ENCODE data around the gene FBXL5. TPM values are rescaled to one million over a fixed set of nuclear protein-coding genes. Genes with fewer than 3 reads are reported as not detected.

The FBXL5 gene
- total RNA-seq, 8 experiments from 2014 or later = 44.5 to 74.9 (median 57.9) TPM

GRCh38 chr4:15688051-15688450, 32.9 kb upstream of the FBXL5 start:
- Histone ChIP-seq H3K4me1 (replicated peaks in 1 of 2) (peaks cover 4 to 17% of the 10 kb centered on the region in 2 donors), H3K27ac (no peak overlapping the region), H3K4me3 (no peak overlapping the region)
- ATAC-seq (replicated peaks in 6 of 8) = no peak
- WGBS, 10 experiments = 27 to 100% (median 87%) methylated on average over 1 to 5 of the region's 5 CpGs; no CpG with 5 or more reads in 2 of the 10 experiments
- in situ Hi-C loops (cut with MboI; ENCODE audit: low pct_unique_long_range_greater_than_20kb in 2 of 9, low sequenced_read_pairs in 9 of 9, unreplicated experiment in 9 of 9) = no loop called here

- ATAC-seq (replicated peaks in 6 of 8) = no peak
- in situ Hi-C loops (cut with MboI; ENCODE audit: low pct_unique_long_range_greater_than_20kb in 2 of 9, low sequenced_read_pairs in 9 of 9, unreplicated experiment in 9 of 9) = no loop called here
- Histone ChIP-seq H3K4me1 (replicated peaks in 1 of 2) (peaks cover 4 to 17% of the 10 kb centered on the region in 2 donors), H3K4me3 (peak overlapping the region in 1 of 5 donors; percentile 3), H3K27ac (no peak overlapping the region)
- WGBS, 10 experiments = 0 to 83% (median 33%) methylated on average over 1 of the region's 1 CpG; no CpG with 5 or more reads in 4 of the 10 experiments
Measured at GRCh38 chr4:15684498-15684897, 29.3 kb upstream of the FBXL5 start.

- peak overlapping the region; percentile 53 to 76 (median 56) for H3K4me3 ChIP-seq
- peak overlapping the region; percentile 80 to 89 for H3K27ac ChIP-seq
- peaks cover 4 to 17% of the 10 kb centered on the region in 2 donors for H3K4me1 ChIP-seq (replicated peaks in 1 of 2)
- no peak for ATAC-seq (replicated peaks in 6 of 8)
- in situ Hi-C loops (cut with MboI; ENCODE audit: low pct_unique_long_range_greater_than_20kb in 2 of 9, low sequenced_read_pairs in 9 of 9, unreplicated experiment in 9 of 9) = no loop called here
- WGBS, 10 experiments = 46 to 92% (median 77%) methylated on average over 1 to 2 of the region's 2 CpGs; no CpG with 5 or more reads in 1 of the 10 experiments
Measured at GRCh38 chr4:15683143-15683495, 28.0 kb upstream of the FBXL5 start.

- ATAC-seq (replicated peaks in 6 of 8) = no peak
- in situ Hi-C loops (cut with MboI; ENCODE audit: low pct_unique_long_range_greater_than_20kb in 2 of 9, low sequenced_read_pairs in 9 of 9, unreplicated experiment in 9 of 9) = no loop called here
- H3K4me3 ChIP-seq = peak overlapping the region; percentile 53 to 76 (median 56)
- 16 to 70% (median 32%) methylated on average over 3 to 6 of the region's 6 CpGs for WGBS, 10 experiments
- H3K27ac ChIP-seq = peak overlapping the region; percentile 80 to 89
- peaks cover 4 to 17% of the 10 kb centered on the region in 2 donors for H3K4me1 ChIP-seq (replicated peaks in 1 of 2)
Measured at GRCh38 chr4:15682242-15683142, 27.3 kb upstream of the FBXL5 start.

- H3K4me1 ChIP-seq (replicated peaks in 1 of 2) = peaks cover 4 to 17% of the 10 kb centered on the region in 2 donors
- peak within 1 kb of the TSS; percentile 80 to 89 for H3K27ac ChIP-seq
- ATAC-seq (replicated peaks in 6 of 8) = peak; percentile 92 to 97 (median 96)
- 0 to 6% (median 0%) methylated on average over 1 to 18 of the region's 56 CpGs for whole genome bisulfite sequencing, 10 experiments
- H3K4me3 ChIP-seq = peak within 1 kb of the TSS; percentile 53 to 76 (median 56)
- in situ Hi-C loops (cut with MboI; ENCODE audit: low pct_unique_long_range_greater_than_20kb in 2 of 9, low sequenced_read_pairs in 9 of 9, unreplicated experiment in 9 of 9) = no loop called here
Measured at GRCh38 chr4:15681372-15682241, 26.4 kb upstream of the FBXL5 start, which contains the start of gene FAM200B. FAM200B (plus strand) TSS chr4:15681827; CDS start chr4:15686978, 5,151 bp downstream.

GRCh38 chr4:15681067-15681371, 25.9 kb upstream of the FBXL5 start:
- WGBS, 10 experiments = 0 to 3% (median 0%) methylated on average over 1 to 14 of the region's 14 CpGs; no CpG with 5 or more reads in 1 of the 10 experiments
- Histone ChIP-seq H3K4me3 (peak overlapping the region; percentile 53 to 76 (median 56)), H3K27ac (peak overlapping the region in 1 of 2 donors; percentile 49), H3K4me1 (replicated peaks in 1 of 2) (peaks cover 4 to 17% of the 10 kb centered on the region in 2 donors)
- in situ Hi-C loops (cut with MboI; ENCODE audit: low pct_unique_long_range_greater_than_20kb in 2 of 9, low sequenced_read_pairs in 9 of 9, unreplicated experiment in 9 of 9) = no loop called here
- ATAC-seq (replicated peaks in 6 of 8) = no peak

GRCh38 chr4:15677507-15677988, 22.4 kb upstream of the FBXL5 start:
- WGBS, 10 experiments = 69 to 86% (median 80%) methylated on average over 1 to 2 of the region's 2 CpGs; no CpG with 5 or more reads in 5 of the 10 experiments
- H3K27ac ChIP-seq = no peak overlapping the region
- in situ Hi-C loops (cut with MboI; ENCODE audit: low pct_unique_long_range_greater_than_20kb in 2 of 9, low sequenced_read_pairs in 9 of 9, unreplicated experiment in 9 of 9) = no loop called here
- H3K4me1 ChIP-seq (replicated peaks in 1 of 2) = no peaks in the 10 kb centered on the region
- ATAC-seq (replicated peaks in 6 of 8) = no peak
- no peak overlapping the region for H3K4me3 ChIP-seq

- no peak for ATAC-seq (replicated peaks in 6 of 8)
- in situ Hi-C loops (cut with MboI; ENCODE audit: low pct_unique_long_range_greater_than_20kb in 2 of 9, low sequenced_read_pairs in 9 of 9, unreplicated experiment in 9 of 9) = no loop called here
- no peaks in the 10 kb centered on the region for H3K4me1 ChIP-seq (replicated peaks in 1 of 2)
- WGBS, 10 experiments = 91 to 100% (median 96%) methylated on average over 5 to 6 of the region's 6 CpGs
- H3K4me3 ChIP-seq = no peak overlapping the region
- no peak overlapping the region for H3K27ac ChIP-seq
Measured at GRCh38 chr4:15676899-15677298, 21.7 kb upstream of the FBXL5 start.

- no peak overlapping the region for H3K27ac ChIP-seq
- no peak overlapping the region for H3K4me3 ChIP-seq
- WGBS, 10 experiments = 91 to 100% (median 100%) methylated on average over 1 of the region's 1 CpG; no CpG with 5 or more reads in 2 of the 10 experiments
- no peaks in the 10 kb centered on the region for H3K4me1 ChIP-seq (replicated peaks in 1 of 2)
- in situ Hi-C loops (cut with MboI; ENCODE audit: low pct_unique_long_range_greater_than_20kb in 2 of 9, low sequenced_read_pairs in 9 of 9, unreplicated experiment in 9 of 9) = no loop called here
- no peak for ATAC-seq (replicated peaks in 6 of 8)
Measured at GRCh38 chr4:15676039-15676438, 20.9 kb upstream of the FBXL5 start.

- in situ Hi-C loops (cut with MboI; ENCODE audit: low pct_unique_long_range_greater_than_20kb in 2 of 9, low sequenced_read_pairs in 9 of 9, unreplicated experiment in 9 of 9) = no loop called here
- Histone ChIP-seq H3K4me1 (replicated peaks in 1 of 2) (no peaks in the 10 kb centered on the region), H3K27ac (no peak overlapping the region), H3K4me3 (no peak overlapping the region)
- ATAC-seq (replicated peaks in 6 of 8) = no peak
- WGBS, 10 experiments = 73 to 100% (median 96%) methylated on average over 1 to 3 of the region's 3 CpGs; no CpG with 5 or more reads in 1 of the 10 experiments
Measured at GRCh38 chr4:15675356-15675755, 20.2 kb upstream of the FBXL5 start.

- Histone ChIP-seq H3K4me1 (replicated peaks in 1 of 2) (no peaks in the 10 kb centered on the region), H3K27ac (no peak overlapping the region), H3K4me3 (no peak overlapping the region)
- WGBS, 10 experiments = 88 to 100% (median 100%) methylated on average over 1 to 4 of the region's 4 CpGs; no CpG with 5 or more reads in 3 of the 10 experiments
- in situ Hi-C loops (cut with MboI; ENCODE audit: low pct_unique_long_range_greater_than_20kb in 2 of 9, low sequenced_read_pairs in 9 of 9, unreplicated experiment in 9 of 9) = no loop called here
- no peak for ATAC-seq (replicated peaks in 6 of 8)
Measured at GRCh38 chr4:15674926-15675325, 19.8 kb upstream of the FBXL5 start.

GRCh38 chr4:15674046-15674445, 18.9 kb upstream of the FBXL5 start:
- Histone ChIP-seq H3K4me3 (no peak overlapping the region), H3K27ac (no peak overlapping the region), H3K4me1 (replicated peaks in 1 of 2) (no peaks in the 10 kb centered on the region)
- WGBS, 10 experiments = 75 to 100% (median 93%) methylated on average over 1 to 2 of the region's 2 CpGs
- in situ Hi-C loops (cut with MboI; ENCODE audit: low pct_unique_long_range_greater_than_20kb in 2 of 9, low sequenced_read_pairs in 9 of 9, unreplicated experiment in 9 of 9) = no loop called here
- no peak for ATAC-seq (replicated peaks in 6 of 8)

- H3K4me3 ChIP-seq = no peak overlapping the region
- in situ Hi-C loops (cut with MboI; ENCODE audit: low pct_unique_long_range_greater_than_20kb in 2 of 9, low sequenced_read_pairs in 9 of 9, unreplicated experiment in 9 of 9) = no loop called here
- no peaks in the 10 kb centered on the region for H3K4me1 ChIP-seq (replicated peaks in 1 of 2)
- no peak for ATAC-seq (replicated peaks in 6 of 8)
- no peak overlapping the region for H3K27ac ChIP-seq
- 83 to 100% (median 100%) methylated on average over 1 of the region's 1 CpG; no CpG with 5 or more reads in 5 of the 10 experiments for WGBS, 10 experiments
Measured at GRCh38 chr4:15673337-15673736, 18.2 kb upstream of the FBXL5 start.
